Ishikawa (cell line): Measurements from ENCODE around the gene ATP1B4.

Experiments used
- EP300 ChIP-seq: IDR thresholded peaks from 2 replicates; pipeline ENCODE4 v1.6.1; 2012; ENCODE audit warnings: borderline replicate concordance
- RAD21 ChIP-seq: IDR thresholded peaks from 2 replicates; pipeline ENCODE4 v1.6.1; 2012; ENCODE audit warnings: low read depth
- TEAD4 ChIP-seq: IDR thresholded peaks from 2 replicates; pipeline ENCODE4 v1.6.1; 2012
- YY1 ChIP-seq: IDR thresholded peaks from 2 replicates; pipeline ENCODE4 v1.6.1; 2012; ENCODE audit warnings: low read depth

GRCh38 chrX:120401301-120401700 lies 39.4 kb downstream of the ATP1B4 start:
- TF ChIP-seq EP300 (no peak), RAD21 (no peak), YY1 (no peak), TEAD4 (no peak)
